A673 (cell line): ENCODE results near the gene CERS6. TPM values are rescaled to one million over a fixed set of nuclear protein-coding genes. Genes with fewer than 3 reads are reported as not detected.

Experiments
- BruUV-seq: library from RNA; stranded (reverse); fragments of 400-500 nt; replicated peaks from 2 replicates; lab custom pipeline; 2021; lab: Mats Ljungman, UMichigan
- CTCF ChIA-PET: fragments of 300-600 bp; sonication (Branson Sonifier 250); formaldehyde crosslinking; loops from one replicate; lab custom pipeline; 2022; ENCODE audit warnings: antibody characterized with exemption; lab: Charles Lee
- POLR2A ChIA-PET: fragments of 300-600 bp; sonication (Branson Sonifier 250); formaldehyde crosslinking; loops from one replicate; lab custom pipeline; 2022; ENCODE audit warnings: antibody characterized with exemption; ENCODE audit not compliant: low non-redundant PET; lab: Charles Lee
- DNase-seq: peaks from one replicate; pipeline ENCODE4 v3.0.0-alpha.2; 2015; ENCODE audit warnings: low spot score
- H3K27ac ChIP-seq: fragments of 200-600 bp; sonication (generic); 2 replicates; pipeline ENCODE4 v1.5.1; 2016; ENCODE audit warnings: mixed run types, low read depth, mild to moderate bottlenecking, mixed read lengths, antibody characterized with exemption, low read length; ENCODE audit not compliant: poor library complexity, severe bottlenecking
- H3K27me3 ChIP-seq: fragments of 200-600 bp; sonication (generic); replicated peaks from 2 replicates; pipeline ENCODE4 v1.6.1; 2017; ENCODE audit warnings: mixed run types, low read depth, mild to moderate bottlenecking, mixed read lengths, antibody characterized with exemption, low read length; ENCODE audit not compliant: insufficient read depth, poor library complexity
- H3K36me3 ChIP-seq: fragments of 200-600 bp; sonication (generic); 2 replicates; pipeline ENCODE4 v1.6.1; 2016; ENCODE audit warnings: mixed run types, mild to moderate bottlenecking, mixed read lengths, antibody characterized with exemption, low read length; ENCODE audit not compliant: insufficient read depth, poor library complexity, severe bottlenecking
- H3K4me1 ChIP-seq: fragments of 200-600 bp; sonication (generic); 2 replicates; pipeline ENCODE4 v1.6.1; 2017; ENCODE audit warnings: mixed run types, mild to moderate bottlenecking, mixed read lengths, antibody characterized with exemption, low read length; ENCODE audit not compliant: insufficient read depth, poor library complexity, severe bottlenecking
- H3K4me3 ChIP-seq: fragments of 200-600 bp; sonication (generic); 2 replicates; pipeline ENCODE4 v1.5.1; 2016; ENCODE audit warnings: low read depth, mixed run types, mild to moderate bottlenecking, mixed read lengths, low read length; ENCODE audit not compliant: poor library complexity, severe bottlenecking
- H3K9me3 ChIP-seq: fragments of 200-600 bp; sonication (generic); 2 replicates; pipeline ENCODE4 v1.6.1; 2016; ENCODE audit warnings: mixed run types, low read depth, mild to moderate bottlenecking, mixed read lengths, antibody characterized with exemption, low read length; ENCODE audit not compliant: poor library complexity, severe bottlenecking
- CTCF ChIP-seq: fragments of 300-800, 200-600 bp; sonication (generic); conservative IDR thresholded peaks from 2 replicates; pipeline ENCODE4 v1.5.1; 2017; ENCODE audit warnings: low read depth, mild to moderate bottlenecking, antibody characterized with exemption, low read length, moderate library complexity, mixed read lengths
- EZH2 ChIP-seq: fragments of 200-600 bp; sonication (generic); IDR thresholded peaks from 2 replicates; pipeline ENCODE4 v1.6.1; 2017; ENCODE audit warnings: borderline replicate concordance, low read depth, mild to moderate bottlenecking, mixed read lengths, antibody characterized with exemption, low read length; ENCODE audit not compliant: poor library complexity, severe bottlenecking
- intact Hi-C: fragments of 100-400 bp; cut with micrococcal nuclease; formaldehyde crosslinking; loops from one replicate; pipeline ENCODE4 v1.10.0; 2022; ENCODE audit not compliant: unreplicated experiment
- total RNA-seq: library from RNA; stranded (reverse); gene quantifications from 2 replicates; pipeline ENCODE4 v1.2.3, GENCODE V29; 2021

Gene CERS6
- total RNA-seq, 1 experiment from 2014 or later, result 12.4 TPM

GRCh38 chr2:168722592-168722991 lies 266.5 kb downstream of the CERS6 start:
- Histone ChIP-seq H3K9me3 (no peaks in the 10 kb centered on the region), H3K27ac (no peak overlapping the region), H3K36me3 (no peaks in the 10 kb centered on the region), H3K27me3 (no peaks in the 10 kb centered on the region), H3K4me1 (no peaks in the 10 kb centered on the region), H3K4me3 (no peak overlapping the region)
- no peak for TF ChIP-seq EZH2
- no peak for TF ChIP-seq CTCF
- DNase-seq, result no peak
- intact Hi-C loops, result no loop called here
- no TSS peak for BruUV-seq
- CTCF ChIA-PET, result no interaction called here
- POLR2A ChIA-PET, result no interaction called here

- intact Hi-C loops, result no loop called here
- CTCF ChIA-PET, result no interaction called here
Observed at GRCh38 chr2:168723275-168723899, 267.3 kb downstream of the CERS6 start.

GRCh38 chr2:168726375-168726774 lies 270.3 kb downstream of the CERS6 start:
- H3K4me3 ChIP-seq, result no peak overlapping the region
- H3K27me3 ChIP-seq, result no peaks in the 10 kb centered on the region
- H3K4me1 ChIP-seq, result peaks cover 10% of the 10 kb centered on the region
- CTCF ChIA-PET, result no interaction called here
- no TSS peak for BruUV-seq
- POLR2A ChIA-PET, result no interaction called here
- intact Hi-C loops, result no loop called here
- H3K36me3 ChIP-seq, result no peaks in the 10 kb centered on the region
- no peak overlapping the region for H3K27ac ChIP-seq
- no peak for DNase-seq
- TF ChIP-seq EZH2 (no peak), CTCF (no peak)
- no peaks in the 10 kb centered on the region for H3K9me3 ChIP-seq

More at GRCh38 chr2:168723275-168723899, 267.3 kb downstream of the CERS6 start:
- POLR2A ChIA-PET, result no interaction called here
- no peak for DNase-seq
- TF ChIP-seq EZH2 (no peak), CTCF (no peak)
- Histone ChIP-seq H3K9me3 (no peaks in the 10 kb centered on the region), H3K36me3 (no peaks in the 10 kb centered on the region), H3K4me3 (no peak overlapping the region), H3K4me1 (no peaks in the 10 kb centered on the region), H3K27me3 (no peaks in the 10 kb centered on the region), H3K27ac (no peak overlapping the region)
- no TSS peak for BruUV-seq
